IPS-15b (cell line): ENCODE measurements around the gene CELSR2.

Source experiments
- H3K27me3 ChIP-seq: one replicate; pipeline ENCODE4 v1.6.1; 2013; ENCODE audit warnings: low read length; ENCODE audit not compliant: control insufficient read depth, insufficient read depth
- H3K36me3 ChIP-seq: one replicate; pipeline ENCODE4 v1.6.1; 2013; ENCODE audit warnings: low read length; ENCODE audit not compliant: control insufficient read depth, insufficient read depth
- H3K4me1 ChIP-seq: one replicate; pipeline ENCODE4 v1.6.1; 2013; ENCODE audit warnings: mild to moderate bottlenecking, low read length; ENCODE audit not compliant: control insufficient read depth, insufficient read depth
- H3K4me3 ChIP-seq: one replicate; pipeline ENCODE4 v1.5.1; 2013; ENCODE audit warnings: low read depth, low read length
- H3K9ac ChIP-seq: one replicate; pipeline ENCODE4 v1.6.1; 2013; ENCODE audit warnings: low read depth, mild to moderate bottlenecking, low read length
- H3K9me3 ChIP-seq: one replicate; pipeline ENCODE4 v1.6.1; 2013; ENCODE audit warnings: mild to moderate bottlenecking, low read length; ENCODE audit not compliant: control insufficient read depth, insufficient read depth

CELSR2 gene

DNA sequence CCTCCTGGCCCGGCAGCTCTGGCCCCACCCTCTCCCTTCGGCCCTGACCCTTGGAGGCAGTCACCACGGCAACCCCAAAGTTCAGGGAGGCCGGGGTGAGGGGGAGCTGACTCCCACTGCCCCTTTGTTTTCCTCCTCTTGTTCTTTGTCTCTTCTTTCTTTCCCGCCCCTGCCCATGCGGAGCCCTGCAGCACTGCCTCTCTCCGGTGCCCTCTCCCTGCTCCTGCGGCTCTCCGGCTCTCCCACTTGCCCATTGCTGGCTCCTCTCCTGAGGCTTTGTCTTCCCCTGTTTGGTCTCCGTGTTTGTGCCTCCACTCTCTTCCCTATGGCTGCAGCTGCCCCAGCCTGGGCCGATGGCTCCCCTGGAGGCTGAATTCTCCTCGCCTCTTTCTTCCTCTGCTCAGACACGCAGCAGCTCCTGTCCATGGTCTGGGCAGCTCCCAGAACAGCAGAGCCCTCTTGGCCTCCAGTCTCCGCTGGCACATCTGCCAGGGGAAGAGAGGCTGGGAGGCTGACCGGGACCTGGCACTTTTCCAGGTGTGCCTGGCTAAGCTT, 5.8 kb downstream of the CELSR2 start:
- Histone ChIP-seq H3K4me1 (peaks cover 16% of the 10 kb centered on the region), H3K4me3 (no peak overlapping the region), H3K27me3 (peaks cover 7% of the 10 kb centered on the region), H3K9me3 (no peaks in the 10 kb centered on the region), H3K36me3 (peaks cover 19% of the 10 kb centered on the region), H3K9ac (no peak overlapping the region)

GRCh38 chr1:109255678-109256077, 6.3 kb downstream of the CELSR2 start:
- H3K9ac ChIP-seq = no peak overlapping the region
- H3K36me3 ChIP-seq = peaks cover 18% of the 10 kb centered on the region
- H3K27me3 ChIP-seq = peaks cover 3% of the 10 kb centered on the region
- no peak overlapping the region for H3K4me3 ChIP-seq
- H3K4me1 ChIP-seq = peaks cover 20% of the 10 kb centered on the region
- no peaks in the 10 kb centered on the region for H3K9me3 ChIP-seq

DNA sequence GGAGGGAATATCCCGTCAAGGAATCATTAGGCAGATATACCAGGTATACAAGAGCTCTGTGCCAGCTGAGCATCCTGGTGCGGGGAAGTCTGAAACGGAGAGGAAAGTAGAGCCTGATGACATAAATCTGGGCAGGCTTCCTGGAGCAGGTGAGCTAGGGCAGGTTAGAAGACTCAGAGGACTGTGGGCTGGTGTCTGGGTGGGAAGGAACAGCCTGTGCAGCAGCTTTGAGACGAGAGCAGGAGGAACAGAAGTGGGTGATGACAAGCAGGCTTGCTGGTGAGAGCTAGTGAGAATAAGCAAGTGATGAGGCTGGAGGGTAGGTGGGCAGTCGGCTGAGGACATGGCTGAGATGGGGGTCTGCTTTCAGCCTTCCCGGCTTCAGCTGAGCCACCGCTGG, 6.7 kb downstream of the CELSR2 start:
- Histone ChIP-seq H3K4me1 (peaks cover 20% of the 10 kb centered on the region), H3K27me3 (no peaks in the 10 kb centered on the region), H3K9ac (no peak overlapping the region), H3K9me3 (no peaks in the 10 kb centered on the region), H3K4me3 (no peak overlapping the region), H3K36me3 (peaks cover 17% of the 10 kb centered on the region)

DNA sequence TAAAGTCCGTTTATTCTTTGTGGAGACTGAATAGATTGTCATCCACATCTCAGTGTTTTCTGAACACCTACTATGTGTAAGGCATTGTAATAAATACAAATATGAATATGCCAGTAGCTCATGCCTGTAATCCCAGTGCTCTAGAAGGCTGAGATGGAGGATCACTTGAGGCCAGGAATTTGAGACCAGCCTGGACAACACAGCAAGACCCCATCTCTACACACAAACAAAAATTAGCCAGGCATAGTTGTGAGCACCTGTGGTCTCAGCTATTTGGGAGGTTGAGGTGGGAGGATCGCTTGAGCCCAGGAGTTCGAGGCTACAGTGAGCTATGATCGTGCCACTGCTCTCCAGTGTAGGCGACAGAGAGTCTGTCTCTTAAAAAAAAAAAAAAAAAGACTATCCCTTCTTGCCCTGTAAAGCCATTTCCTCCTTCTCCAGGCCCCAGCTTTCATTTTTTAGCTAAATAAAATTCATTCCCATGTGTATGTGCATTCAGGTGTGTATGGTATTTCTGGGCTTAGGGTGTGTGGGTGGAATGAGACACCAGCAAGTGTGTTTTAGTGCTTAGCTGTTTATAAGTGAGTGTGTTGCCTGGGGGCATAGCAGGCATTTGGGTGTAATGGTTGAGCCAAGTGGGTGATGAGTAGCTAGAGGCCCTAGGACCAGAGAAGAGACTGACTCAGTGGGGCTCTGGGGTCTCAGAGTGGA, 7.8 kb downstream of the CELSR2 start:
- Histone ChIP-seq H3K4me3 (no peak overlapping the region), H3K4me1 (peaks cover 20% of the 10 kb centered on the region), H3K27me3 (no peaks in the 10 kb centered on the region), H3K9me3 (no peaks in the 10 kb centered on the region), H3K36me3 (peaks cover 23% of the 10 kb centered on the region), H3K9ac (no peak overlapping the region)

DNA sequence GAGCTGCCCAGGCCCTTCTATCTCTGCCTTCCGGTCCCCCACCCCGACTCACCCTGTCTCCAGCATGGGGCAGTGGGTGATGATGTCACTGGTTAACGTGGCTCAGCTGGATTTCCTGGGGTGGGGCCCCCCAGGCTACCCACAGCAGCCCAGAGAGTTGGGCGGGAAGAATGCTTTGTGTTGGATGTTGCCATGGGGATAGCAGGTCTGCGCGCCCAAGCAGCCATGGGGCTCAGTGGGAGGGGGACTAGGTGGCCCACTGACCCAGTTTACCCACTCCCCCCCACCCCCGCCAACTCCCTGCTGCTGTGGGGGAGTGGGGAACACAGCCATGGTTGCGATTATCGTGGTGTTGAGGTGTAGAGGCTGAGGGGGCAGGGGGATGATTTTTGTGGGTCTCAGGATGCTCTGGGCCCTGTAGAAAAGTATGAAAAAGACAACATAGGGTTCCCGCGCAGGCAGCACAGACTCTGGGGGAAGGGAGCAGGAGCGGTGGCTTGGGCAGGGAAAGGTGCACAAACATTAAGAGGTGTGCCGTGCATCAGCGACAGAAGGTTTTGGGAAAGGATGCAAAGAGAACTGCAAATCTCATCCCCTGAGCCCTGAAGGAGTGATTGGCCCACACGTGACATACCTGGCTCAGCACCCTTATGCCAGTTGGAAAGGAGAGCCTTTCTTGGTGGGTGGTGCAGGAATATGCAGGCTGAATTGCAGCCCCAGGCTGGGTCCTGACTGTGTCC, 8.5 kb downstream of the CELSR2 start:
- Histone ChIP-seq H3K9ac (no peak overlapping the region), H3K4me3 (no peak overlapping the region), H3K27me3 (no peaks in the 10 kb centered on the region), H3K4me1 (peaks cover 20% of the 10 kb centered on the region), H3K36me3 (peaks cover 30% of the 10 kb centered on the region), H3K9me3 (no peaks in the 10 kb centered on the region)

- H3K4me1 ChIP-seq = peaks cover 20% of the 10 kb centered on the region
- H3K9ac ChIP-seq = no peak overlapping the region
- peaks cover 34% of the 10 kb centered on the region for H3K36me3 ChIP-seq
- no peaks in the 10 kb centered on the region for H3K27me3 ChIP-seq
- H3K9me3 ChIP-seq = no peaks in the 10 kb centered on the region
- no peak overlapping the region for H3K4me3 ChIP-seq
Observed at GRCh38 chr1:109258481-109259466, 9.4 kb downstream of the CELSR2 start.

GRCh38 chr1:109259674-109260557, 10.6 kb downstream of the CELSR2 start:
- Histone ChIP-seq H3K27me3 (no peaks in the 10 kb centered on the region), H3K4me3 (no peak overlapping the region), H3K9me3 (no peaks in the 10 kb centered on the region), H3K4me1 (peaks cover 12% of the 10 kb centered on the region), H3K36me3 (peaks cover 35% of the 10 kb centered on the region), H3K9ac (no peak overlapping the region)

- peaks cover 10% of the 10 kb centered on the region for H3K4me1 ChIP-seq
- H3K27me3 ChIP-seq = no peaks in the 10 kb centered on the region
- no peak overlapping the region for H3K9ac ChIP-seq
- peaks cover 41% of the 10 kb centered on the region for H3K36me3 ChIP-seq
- no peaks in the 10 kb centered on the region for H3K9me3 ChIP-seq
- H3K4me3 ChIP-seq = no peak overlapping the region
Observed at GRCh38 chr1:109261006-109261405, 11.7 kb downstream of the CELSR2 start.

- Histone ChIP-seq H3K27me3 (no peaks in the 10 kb centered on the region), H3K36me3 (peaks cover 41% of the 10 kb centered on the region), H3K9me3 (no peaks in the 10 kb centered on the region), H3K4me3 (no peak overlapping the region), H3K9ac (no peak overlapping the region), H3K4me1 (peaks cover 10% of the 10 kb centered on the region)
Observed at GRCh38 chr1:109261578-109261977, 12.2 kb downstream of the CELSR2 start.

DNA sequence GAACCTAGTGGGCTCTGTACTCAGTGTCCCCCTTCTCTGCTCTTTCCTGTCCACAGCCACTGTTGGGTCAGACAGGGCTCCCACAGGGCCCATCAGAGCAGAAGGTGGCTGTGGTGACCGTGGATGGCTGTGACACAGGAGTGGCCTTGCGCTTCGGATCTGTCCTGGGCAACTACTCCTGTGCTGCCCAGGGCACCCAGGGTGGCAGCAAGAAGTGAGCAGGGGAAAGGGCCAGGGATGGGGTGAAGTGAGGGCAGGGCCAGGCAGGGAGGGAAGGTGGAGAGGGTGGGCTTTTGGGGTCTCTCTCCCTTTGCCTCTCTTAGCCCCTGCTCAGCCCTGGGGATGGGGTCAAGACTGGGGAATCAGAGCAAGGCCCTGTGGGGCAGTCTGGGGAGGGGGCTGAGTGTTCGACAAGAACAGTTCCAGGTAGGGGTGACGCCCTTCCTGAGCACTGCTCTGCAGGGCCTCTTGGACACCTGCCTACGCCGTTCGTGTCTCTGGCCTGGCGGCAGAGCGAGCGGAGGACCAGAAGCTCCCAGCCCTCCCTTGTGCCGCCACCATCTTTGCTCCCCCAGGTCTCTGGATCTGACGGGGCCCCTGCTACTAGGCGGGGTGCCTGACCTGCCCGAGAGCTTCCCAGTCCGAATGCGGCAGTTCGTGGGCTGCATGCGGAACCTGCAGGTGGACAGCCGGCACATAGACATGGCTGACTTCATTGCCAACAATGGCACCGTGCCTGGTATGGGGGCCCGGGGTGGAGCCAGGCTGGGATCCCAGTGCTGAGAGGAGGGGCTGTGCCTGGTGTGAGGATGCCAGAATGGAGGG, 13.1 kb downstream of the CELSR2 start:
- peaks cover 10% of the 10 kb centered on the region for H3K4me1 ChIP-seq
- H3K9me3 ChIP-seq = no peaks in the 10 kb centered on the region
- no peak overlapping the region for H3K9ac ChIP-seq
- H3K27me3 ChIP-seq = no peaks in the 10 kb centered on the region
- peaks cover 46% of the 10 kb centered on the region for H3K36me3 ChIP-seq
- H3K4me3 ChIP-seq = no peak overlapping the region
